HFFc6 (cell line): ENCODE measurements around the gene BARHL2. TPM values are rescaled to one million over a fixed set of nuclear protein-coding genes. Genes with fewer than 3 reads are reported as not detected.

Experiments
- DNase-seq: peaks from one replicate; pipeline ENCODE4 v3.0.0-alpha.2; 2018
- H3K27ac Mint-ChIP-seq: 2 replicates; pipeline ENCODE4 v1.8.0; 2020; ENCODE audit warnings: mild to moderate bottlenecking, mixed read lengths
- H3K27me3 Mint-ChIP-seq: 2 replicates; pipeline ENCODE4 v1.8.0; 2021; ENCODE audit warnings: mild to moderate bottlenecking, moderate library complexity, mixed read lengths; ENCODE audit not compliant: insufficient read depth
- H3K36me3 Mint-ChIP-seq: 2 replicates; pipeline ENCODE4 v1.8.0; 2021; ENCODE audit warnings: low read depth, mixed read lengths
- H3K4me1 Mint-ChIP-seq: 2 replicates; pipeline ENCODE4 v1.8.0; 2020; ENCODE audit warnings: low read depth, mixed read lengths
- H3K4me3 Mint-ChIP-seq: 2 replicates; pipeline ENCODE4 v1.8.0; 2020; ENCODE audit warnings: mild to moderate bottlenecking, moderate library complexity, mixed read lengths
- H3K9me3 Mint-ChIP-seq: 2 replicates; pipeline ENCODE4 v1.8.0; 2020; ENCODE audit warnings: mild to moderate bottlenecking, mixed read lengths
- total RNA-seq, 6 experiments: library from RNA; stranded (reverse); fragmentation: NEBNext Ultra II Directional; extraction: Animal tissue kit (Norgen Biotek cat#: 25700); gene quantifications; 2 replicates in 1 of 6; 3 replicates in 5 of 6; pipeline ENCODE4 v1.2.3, GENCODE V29; 2021
- TF ChIP-seq, protein P1 (sequence below): fragments of 200-600 bp; sonication (generic); IDR thresholded peaks from 2 replicates; pipeline ENCODE4 v1.5.0; 2021; ENCODE audit warnings: antibody characterized with exemption, mild to moderate bottlenecking

The BARHL2 gene
- total RNA-seq, 6 experiments from 2014 or later: not detected

DNA sequence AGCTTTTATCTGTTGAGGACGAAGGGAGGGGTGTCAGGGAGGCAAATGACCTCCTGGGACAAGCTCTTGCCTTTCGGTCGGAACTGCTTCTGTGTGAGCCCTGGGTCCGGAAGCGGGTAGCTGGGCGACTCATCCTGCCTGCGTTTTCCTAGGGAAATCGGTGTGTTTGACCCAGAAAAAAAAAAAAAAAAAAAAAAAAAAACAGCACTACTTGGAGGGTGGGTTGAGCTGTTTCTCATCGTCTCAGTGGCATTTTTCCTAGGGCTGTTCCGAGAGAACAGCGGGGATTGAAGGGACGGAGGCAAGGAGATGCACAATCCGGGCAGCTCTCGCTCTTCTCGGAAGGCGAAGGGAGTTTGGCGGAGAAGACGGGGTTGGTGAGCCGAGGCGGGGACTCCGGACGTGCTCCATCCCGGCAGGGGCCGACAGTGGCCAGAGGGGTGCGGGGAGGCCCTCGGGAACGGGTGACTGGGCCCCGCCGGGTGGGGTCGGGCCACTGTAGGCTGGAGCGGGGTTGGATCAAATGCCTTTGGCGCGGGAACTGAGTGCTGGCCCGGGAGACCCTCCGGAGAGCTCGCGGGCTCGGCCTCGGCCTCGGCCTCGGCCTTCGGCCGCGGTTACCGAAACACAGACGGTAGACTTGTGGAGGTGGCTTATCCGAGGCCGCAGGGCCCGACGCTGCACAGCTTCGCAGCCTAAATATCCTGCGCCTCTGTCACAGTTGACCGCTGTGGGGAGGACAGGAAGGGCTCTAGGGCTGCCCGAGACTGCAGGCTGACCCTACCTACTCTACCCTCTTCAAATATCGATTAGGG lies 2.4 kb upstream of the BARHL2 start:
- peaks cover 67% of the 10 kb centered on the region for H3K27me3 Mint-ChIP-seq
- H3K4me3 Mint-ChIP-seq: peak overlapping the region; percentile 82; the same call in 1 of the 2 replicates
- peaks cover 29% of the 10 kb centered on the region for H3K4me1 Mint-ChIP-seq
- TF ChIP-seq, protein P1, sequence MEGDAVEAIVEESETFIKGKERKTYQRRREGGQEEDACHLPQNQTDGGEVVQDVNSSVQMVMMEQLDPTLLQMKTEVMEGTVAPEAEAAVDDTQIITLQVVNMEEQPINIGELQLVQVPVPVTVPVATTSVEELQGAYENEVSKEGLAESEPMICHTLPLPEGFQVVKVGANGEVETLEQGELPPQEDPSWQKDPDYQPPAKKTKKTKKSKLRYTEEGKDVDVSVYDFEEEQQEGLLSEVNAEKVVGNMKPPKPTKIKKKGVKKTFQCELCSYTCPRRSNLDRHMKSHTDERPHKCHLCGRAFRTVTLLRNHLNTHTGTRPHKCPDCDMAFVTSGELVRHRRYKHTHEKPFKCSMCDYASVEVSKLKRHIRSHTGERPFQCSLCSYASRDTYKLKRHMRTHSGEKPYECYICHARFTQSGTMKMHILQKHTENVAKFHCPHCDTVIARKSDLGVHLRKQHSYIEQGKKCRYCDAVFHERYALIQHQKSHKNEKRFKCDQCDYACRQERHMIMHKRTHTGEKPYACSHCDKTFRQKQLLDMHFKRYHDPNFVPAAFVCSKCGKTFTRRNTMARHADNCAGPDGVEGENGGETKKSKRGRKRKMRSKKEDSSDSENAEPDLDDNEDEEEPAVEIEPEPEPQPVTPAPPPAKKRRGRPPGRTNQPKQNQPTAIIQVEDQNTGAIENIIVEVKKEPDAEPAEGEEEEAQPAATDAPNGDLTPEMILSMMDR: no peak
- H3K27ac Mint-ChIP-seq: no peak overlapping the region; the same call in 1 of the 2 replicates
- H3K36me3 Mint-ChIP-seq: peaks cover 12% of the 10 kb centered on the region; the same call in 1 of the 2 replicates
- DNase-seq: no peak
- peaks cover 19% of the 10 kb centered on the region for H3K9me3 Mint-ChIP-seq

DNA sequence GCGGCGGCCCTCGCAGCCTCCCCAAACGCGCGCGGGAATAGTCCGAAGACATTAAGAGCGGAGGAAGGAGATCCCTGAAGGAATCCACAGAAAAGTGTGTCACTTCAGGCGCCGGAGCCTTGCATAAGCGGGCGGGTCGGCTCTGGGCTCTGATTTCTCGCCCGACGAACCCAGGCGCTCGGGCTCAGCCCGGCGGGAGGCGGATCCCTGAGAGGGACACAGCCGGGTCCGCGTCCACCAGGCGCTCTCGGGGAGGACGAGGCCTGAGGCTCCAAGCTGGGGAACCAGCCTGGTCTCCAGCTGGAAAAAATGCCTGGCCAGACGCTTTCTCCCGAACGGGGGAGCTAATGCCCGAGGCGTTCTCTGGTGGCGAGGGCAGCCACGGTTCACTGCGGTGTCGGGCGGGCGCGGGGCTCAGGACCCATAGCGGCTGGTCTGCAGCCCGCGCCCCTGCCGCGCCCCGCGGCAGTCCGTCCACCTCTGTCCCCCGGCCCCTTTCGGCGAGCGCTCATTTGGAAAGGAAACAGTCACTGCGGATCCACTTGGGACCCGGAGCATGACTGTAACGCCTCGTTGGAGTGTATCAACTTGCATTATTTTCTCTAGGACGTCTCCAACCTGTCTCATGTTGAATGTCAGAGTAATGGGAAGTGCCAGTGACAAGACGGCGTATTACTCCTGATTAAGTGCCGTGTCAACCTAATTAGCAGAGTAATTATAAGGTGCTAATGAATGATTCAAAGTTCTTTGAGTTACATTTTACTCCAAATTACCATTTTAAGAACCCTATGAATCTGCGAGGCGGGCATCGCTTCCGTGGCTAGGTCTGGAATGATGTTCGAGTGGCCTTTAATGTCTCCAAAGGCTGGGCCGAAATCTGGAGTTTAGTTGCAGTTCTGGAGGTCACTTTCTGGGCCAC lies 1.6 kb upstream of the BARHL2 start:
- Mint-ChIP-seq H3K4me3 (peak overlapping the region; percentile 82), H3K4me1 (peaks cover 21% of the 10 kb centered on the region), H3K36me3 (peaks cover 12% of the 10 kb centered on the region; the same call in 1 of the 2 replicates), H3K27ac (no peak overlapping the region), H3K9me3 (peaks cover 19% of the 10 kb centered on the region), H3K27me3 (peaks cover 67% of the 10 kb centered on the region)
- TF ChIP-seq, protein P1: no peak
- no peak for DNase-seq

DNA sequence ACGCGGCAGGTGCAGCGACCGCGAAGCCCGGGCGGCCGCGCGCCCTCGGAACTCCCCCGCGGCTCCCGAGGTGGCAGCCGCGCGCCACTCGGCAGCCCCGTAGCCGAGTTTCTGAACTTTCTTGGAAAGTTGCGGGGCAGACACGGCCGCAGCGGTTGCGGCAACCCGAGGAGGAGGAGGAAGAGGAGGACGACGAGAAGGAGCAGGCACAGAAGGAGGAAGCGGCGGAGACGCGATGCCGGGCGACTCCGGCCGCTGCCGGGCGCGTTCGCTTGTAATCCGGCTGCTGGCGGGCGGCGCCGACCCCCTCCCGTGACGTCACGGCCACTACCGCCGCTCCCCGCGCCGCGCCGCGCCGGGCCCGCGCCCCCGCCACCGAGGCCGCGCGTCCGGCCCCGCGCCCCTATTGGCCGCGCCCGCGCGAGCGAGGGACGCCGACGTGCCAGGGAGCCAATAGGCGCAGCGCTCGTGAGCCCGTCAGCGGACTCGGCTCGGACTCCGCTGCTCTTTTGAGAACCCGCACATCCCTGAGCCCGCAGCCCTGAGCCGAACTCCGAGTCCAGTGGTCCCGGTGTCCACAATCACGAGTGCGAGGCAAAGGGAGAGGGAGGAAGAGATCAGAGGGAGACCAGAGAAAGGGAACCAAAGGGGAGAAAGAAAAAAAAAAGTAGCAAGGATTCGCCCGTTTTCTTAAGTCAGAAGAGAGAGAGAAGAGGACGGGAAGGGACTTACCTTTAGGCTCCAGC lies 736 bp upstream of the BARHL2 start:
- Mint-ChIP-seq H3K27ac (no peak overlapping the region), H3K4me3 (peak overlapping the region; percentile 37; the same call in 1 of the 2 replicates), H3K9me3 (peaks cover 19% of the 10 kb centered on the region), H3K36me3 (peaks cover 12% of the 10 kb centered on the region; the same call in 1 of the 2 replicates), H3K27me3 (peaks cover 65% of the 10 kb centered on the region), H3K4me1 (peaks cover 15% of the 10 kb centered on the region)
- DNase-seq: no peak
- TF ChIP-seq, protein P1: no peak

DNA sequence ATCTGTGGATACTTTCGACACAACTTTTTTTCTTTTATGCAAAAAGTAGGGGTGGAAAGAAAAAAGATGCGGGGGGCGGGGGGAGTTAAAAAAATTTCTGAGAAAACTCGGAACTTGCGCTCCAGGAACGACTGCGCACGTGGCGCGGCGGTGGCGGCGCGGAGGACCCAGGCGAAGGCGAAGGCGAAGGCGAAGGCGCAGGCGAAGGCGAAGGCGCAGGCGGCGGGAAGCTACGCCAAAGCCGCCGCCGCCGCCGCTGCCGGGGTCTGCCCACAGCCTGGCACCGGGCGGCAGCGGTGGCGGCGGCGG lies 208 bp upstream of the BARHL2 start:
- no peak for DNase-seq
- Mint-ChIP-seq H3K4me3 (no peak overlapping the region), H3K4me1 (peaks cover 15% of the 10 kb centered on the region), H3K9me3 (peaks cover 19% of the 10 kb centered on the region), H3K36me3 (peaks cover 12% of the 10 kb centered on the region; the same call in 1 of the 2 replicates), H3K27me3 (peaks cover 65% of the 10 kb centered on the region), H3K27ac (no peak overlapping the region)
- TF ChIP-seq, protein P1: no peak

DNA sequence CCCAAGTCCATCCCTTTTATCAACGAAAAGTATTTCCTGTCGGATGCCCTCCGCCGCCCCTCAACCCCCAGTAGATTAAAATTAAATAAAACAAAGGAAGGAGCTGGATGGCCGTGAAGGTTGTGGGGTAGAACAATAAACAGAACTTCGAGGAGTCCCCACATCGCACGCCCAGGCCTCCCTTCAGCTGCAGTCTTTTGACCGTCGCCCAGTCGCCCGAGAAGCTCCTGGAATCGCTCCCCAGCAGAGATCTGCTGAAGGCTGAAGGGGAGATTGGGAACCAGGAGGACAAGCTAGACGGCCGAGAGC lies 905 bp downstream of the BARHL2 start:
- Mint-ChIP-seq H3K27me3 (peaks cover 70% of the 10 kb centered on the region), H3K9me3 (peaks cover 19% of the 10 kb centered on the region), H3K4me3 (no peak overlapping the region), H3K27ac (no peak overlapping the region), H3K36me3 (peaks cover 12% of the 10 kb centered on the region; the same call in 1 of the 2 replicates), H3K4me1 (peaks cover 8% of the 10 kb centered on the region)
- TF ChIP-seq, protein P1: no peak
- no peak for DNase-seq
